ENCODE measurements around the gene ELF2. TPM values are rescaled to one million over a fixed set of nuclear protein-coding genes. Genes with fewer than 3 reads are reported as not detected.
"Not testable (repeated sequence)": the region's sequence is repeated elsewhere in the genome, so short reads cannot be mapped to it uniquely, and the experiment has no call there.

The ELF2 gene
- total RNA-seq, 1 experiment from 2014 or later, result 26.5 TPM

GRCh38 chr4:139200102-139200501, 23.1 kb upstream of the ELF2 start:
- BruUV-seq (replicated peaks), result no TSS peak
- no peak for DNase-seq (ENCODE audit: unreplicated experiment)
- TF ChIP-seq, protein P1, sequence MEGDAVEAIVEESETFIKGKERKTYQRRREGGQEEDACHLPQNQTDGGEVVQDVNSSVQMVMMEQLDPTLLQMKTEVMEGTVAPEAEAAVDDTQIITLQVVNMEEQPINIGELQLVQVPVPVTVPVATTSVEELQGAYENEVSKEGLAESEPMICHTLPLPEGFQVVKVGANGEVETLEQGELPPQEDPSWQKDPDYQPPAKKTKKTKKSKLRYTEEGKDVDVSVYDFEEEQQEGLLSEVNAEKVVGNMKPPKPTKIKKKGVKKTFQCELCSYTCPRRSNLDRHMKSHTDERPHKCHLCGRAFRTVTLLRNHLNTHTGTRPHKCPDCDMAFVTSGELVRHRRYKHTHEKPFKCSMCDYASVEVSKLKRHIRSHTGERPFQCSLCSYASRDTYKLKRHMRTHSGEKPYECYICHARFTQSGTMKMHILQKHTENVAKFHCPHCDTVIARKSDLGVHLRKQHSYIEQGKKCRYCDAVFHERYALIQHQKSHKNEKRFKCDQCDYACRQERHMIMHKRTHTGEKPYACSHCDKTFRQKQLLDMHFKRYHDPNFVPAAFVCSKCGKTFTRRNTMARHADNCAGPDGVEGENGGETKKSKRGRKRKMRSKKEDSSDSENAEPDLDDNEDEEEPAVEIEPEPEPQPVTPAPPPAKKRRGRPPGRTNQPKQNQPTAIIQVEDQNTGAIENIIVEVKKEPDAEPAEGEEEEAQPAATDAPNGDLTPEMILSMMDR (IDR thresholded peaks at IDR 0.05; ENCODE audit: unreplicated experiment), result no peak
- H3K27me3 Mint-ChIP-seq (ENCODE audit: insufficient read depth, unreplicated experiment), result no peaks in the 10 kb centered on the region
- no peak overlapping the region for H3K27ac Mint-ChIP-seq (ENCODE audit: low read depth, unreplicated experiment)
- no peaks in the 10 kb centered on the region for H3K36me3 Mint-ChIP-seq (ENCODE audit: insufficient read depth, unreplicated experiment)
- no peaks in the 10 kb centered on the region for H3K9me3 Mint-ChIP-seq (ENCODE audit: unreplicated experiment)
- no peaks in the 10 kb centered on the region for H3K4me1 Mint-ChIP-seq (ENCODE audit: insufficient read depth, unreplicated experiment)
- POLR2A ChIA-PET, result interaction anchor here (0.6 to 0.7 kb wide), 2 partner anchors 13 to 134 kb away, joined by 3 read pairs; no protein-coding TSS in a partner anchor
- intact Hi-C loops (cut with micrococcal nuclease), result no loop called here
- CTCF ChIA-PET, result no interaction called here
- H3K4me3 Mint-ChIP-seq (ENCODE audit: unreplicated experiment), result no peak overlapping the region

GRCh38 chr4:139197214-139197613, 20.2 kb upstream of the ELF2 start:
- POLR2A ChIA-PET; H3K27ac Mint-ChIP-seq (ENCODE audit: low read depth, unreplicated experiment); H3K4me1 Mint-ChIP-seq (ENCODE audit: insufficient read depth, unreplicated experiment); H3K36me3 Mint-ChIP-seq (ENCODE audit: insufficient read depth, unreplicated experiment); H3K27me3 Mint-ChIP-seq (ENCODE audit: insufficient read depth, unreplicated experiment); DNase-seq (ENCODE audit: unreplicated experiment); BruUV-seq (replicated peaks); intact Hi-C loops (cut with micrococcal nuclease); H3K9me3 Mint-ChIP-seq (ENCODE audit: unreplicated experiment); H3K4me3 Mint-ChIP-seq (ENCODE audit: unreplicated experiment): not testable (repeated sequence)
- CTCF ChIA-PET, result interaction anchor here (0.6 to 0.8 kb wide), 2 partner anchors 18 to 99 kb away, joined by 3 read pairs; no protein-coding TSS in a partner anchor

- H3K4me1 Mint-ChIP-seq (ENCODE audit: insufficient read depth, unreplicated experiment), result no peaks in the 10 kb centered on the region
- TF ChIP-seq, protein P1 (IDR thresholded peaks at IDR 0.05; ENCODE audit: unreplicated experiment), result no peak
- H3K27me3 Mint-ChIP-seq (ENCODE audit: insufficient read depth, unreplicated experiment), result no peaks in the 10 kb centered on the region
- H3K27ac Mint-ChIP-seq (ENCODE audit: low read depth, unreplicated experiment), result no peak overlapping the region
- H3K36me3 Mint-ChIP-seq (ENCODE audit: insufficient read depth, unreplicated experiment), result no peaks in the 10 kb centered on the region
- ChIA-PET CTCF (interaction anchor here (0.8 kb wide), 1 partner anchor 19 kb away, joined by 3 read pairs; no protein-coding TSS in a partner anchor), POLR2A (no interaction called here)
- no peak overlapping the region for H3K4me3 Mint-ChIP-seq (ENCODE audit: unreplicated experiment)
- DNase-seq (ENCODE audit: unreplicated experiment), result no peak
- intact Hi-C loops (cut with micrococcal nuclease), result no loop called here
- H3K9me3 Mint-ChIP-seq (ENCODE audit: unreplicated experiment), result no peaks in the 10 kb centered on the region
- no TSS peak for BruUV-seq (replicated peaks)
Measured at GRCh38 chr4:139196462-139196861, 19.4 kb upstream of the ELF2 start.

- Mint-ChIP-seq H3K36me3 (ENCODE audit: insufficient read depth, unreplicated experiment) (no peaks in the 10 kb centered on the region), H3K4me1 (ENCODE audit: insufficient read depth, unreplicated experiment) (no peaks in the 10 kb centered on the region), H3K9me3 (ENCODE audit: unreplicated experiment) (no peaks in the 10 kb centered on the region), H3K27ac (ENCODE audit: low read depth, unreplicated experiment) (no peak overlapping the region), H3K4me3 (ENCODE audit: unreplicated experiment) (no peak overlapping the region), H3K27me3 (ENCODE audit: insufficient read depth, unreplicated experiment) (no peaks in the 10 kb centered on the region)
- BruUV-seq (replicated peaks), result no TSS peak
- ChIA-PET POLR2A (interaction anchor here (0.6 to 1.6 kb wide), 6 partner anchors 13 to 144 kb away, joined by 3 to 10 read pairs (median 3); partner anchors contain the start of gene MGARP), CTCF (interaction anchor here (0.7 kb wide), 1 partner anchor 79 kb away, joined by 3 read pairs; no protein-coding TSS in a partner anchor)
- intact Hi-C loops (cut with micrococcal nuclease), result no loop called here
- TF ChIP-seq, protein P1 (IDR thresholded peaks at IDR 0.05; ENCODE audit: unreplicated experiment), result no peak
- no peak for DNase-seq (ENCODE audit: unreplicated experiment)
Measured at GRCh38 chr4:139191373-139191772, 14.4 kb upstream of the ELF2 start.

All from MCF 10A (cell line).